Astrocyte of the spinal cord (primary cell): ENCODE data around the gene DUSP22.

Experiments
- DNase-seq: peaks from one replicate; pipeline ENCODE4 v3.0.0; 2011; ENCODE audit warnings: low read depth, low spot score
- H3K4me3 ChIP-seq: 2 replicates; pipeline ENCODE4 v1.5.1; 2011; ENCODE audit warnings: low read depth, mild to moderate bottlenecking, low read length, moderate library complexity
- CTCF ChIP-seq: IDR thresholded peaks from 2 replicates; pipeline ENCODE4 v1.5.1; 2012; ENCODE audit warnings: low read depth, mild to moderate bottlenecking, low read length, inconsistent platforms
- in situ Hi-C: cut with HindIII; loops from 2 replicates; pipeline ENCODE4 v1.10.0; 2017; ENCODE audit warnings: low sequenced_read_pairs

DUSP22 gene

GRCh38 chr6:338815-339262, 46.6 kb downstream of the DUSP22 start:
- DNase-seq = no peak
- in situ Hi-C loops = no loop called here
- no peak for TF ChIP-seq CTCF
- no peak overlapping the region for H3K4me3 ChIP-seq

- in situ Hi-C loops = no loop called here
- no peak for TF ChIP-seq CTCF
- no peak overlapping the region for H3K4me3 ChIP-seq
- DNase-seq = no peak
These were observed 47.2 kb downstream of the DUSP22 start for GRCh38 chr6:339480-339879.

GRCh38 chr6:340186-340955, 48.1 kb downstream of the DUSP22 start:
- H3K4me3 ChIP-seq = no peak overlapping the region
- DNase-seq = no peak
- in situ Hi-C loops = no loop called here
- TF ChIP-seq CTCF = no peak

- TF ChIP-seq CTCF = no peak
- H3K4me3 ChIP-seq = no peak overlapping the region
These were observed 48.9 kb downstream of the DUSP22 start for GRCh38 chr6:340991-341827.

GRCh38 chr6:341914-342831, 49.9 kb downstream of the DUSP22 start:
- no peak for TF ChIP-seq CTCF
- in situ Hi-C loops = no loop called here
- no peak overlapping the region for H3K4me3 ChIP-seq
- no peak for DNase-seq

More at GRCh38 chr6:340991-341827, 48.9 kb downstream of the DUSP22 start:
- in situ Hi-C loops = no loop called here
- DNase-seq = no peak

- in situ Hi-C loops = no loop called here
- H3K4me3 ChIP-seq = no peak overlapping the region
- no peak for DNase-seq
- TF ChIP-seq CTCF = no peak
These were observed 50.5 kb downstream of the DUSP22 start for GRCh38 chr6:342832-343179.
